Uterus (tissue), 4 donors: ENCODE data around the gene KDM4F. TPM values are rescaled to one million over a fixed set of nuclear protein-coding genes. Genes with fewer than 3 reads are reported as not detected.

Experiments
- DNase-seq, 2 donors: peaks; one replicate each; pipeline ENCODE4 v3.0.0-alpha.2; 2019 to 2020
- H3K27ac ChIP-seq, 2 donors: fragments of 200-600 bp; sonication (generic); 1 replicate in 1 of 2; 2 replicates in 1 of 2; pipeline ENCODE4 v1.5.1; 2016 to 2018
- H3K27me3 ChIP-seq, 2 donors: fragments of 200-600 bp; sonication (generic); one replicate each; pipeline ENCODE4 v1.5.1; 2018 to 2019; ENCODE audit warnings: control low read depth in 1 of 2
- H3K36me3 ChIP-seq, 2 donors: fragments of 200-600 bp; sonication (generic); one replicate each; pipeline ENCODE4 v1.5.1; 2019; ENCODE audit warnings: control low read depth in 1 of 2
- H3K4me1 ChIP-seq, 2 donors: fragments of 200-600 bp; sonication (generic); one replicate each; pipeline ENCODE4 v1.5.1; 2018 to 2019; ENCODE audit warnings: control low read depth in 1 of 2
- H3K4me3 ChIP-seq, 2 donors: fragments of 200-600 bp; sonication (generic); 1 replicate in 1 of 2; 2 replicates in 1 of 2; pipeline ENCODE4 v1.5.1; 2018 to 2019; ENCODE audit warnings: mild to moderate bottlenecking in 1 of 2
- H3K9me3 ChIP-seq, 2 donors: fragments of 200-600 bp; sonication (generic); one replicate each; pipeline ENCODE4 v1.5.1; 2019; ENCODE audit warnings: control low read depth in 1 of 2
- POLR2A ChIP-seq, 2 donors: fragments of 450-650 bp; IDR thresholded peaks; one replicate each; pipeline ENCODE4 v1.6.1; 2016; ENCODE audit warnings: antibody characterized with exemption in 2 of 2, mild to moderate bottlenecking in 1 of 2, moderate library complexity in 1 of 2
- intact Hi-C: fragments of 100-400 bp; cut with DNase I; formaldehyde crosslinking; loops from one replicate; pipeline ENCODE4 v1.15.1; 2023; ENCODE audit warnings: low total_unique reads
- total RNA-seq, 4 donors: library from RNA; depleted of rRNA in 3 of 4; stranded (reverse); fragments of >200 nt in 3 of 4; gene quantifications; one replicate each; pipeline versions ENCODE4 v1.1.0 to v1.2.4, GENCODE V29; 2014 to 2023
- TF ChIP-seq, protein P1 (sequence below), 4 experiments: fragments of 200-600 bp in 2 of 4; fragments of 450-650 bp in 2 of 4; sonication (generic) in 2 of 4; IDR thresholded peaks; one replicate each; pipeline ENCODE4 v1.5.1; 2016 to 2019; ENCODE audit warnings: antibody characterized with exemption in 4 of 4, mild to moderate bottlenecking in 2 of 4, moderate library complexity in 1 of 4
- donor health status: DM: yes; HTN: yes; CAD: no.

Gene KDM4F
- total RNA-seq, 4 donors from 2014 or later: not detected

DNA sequence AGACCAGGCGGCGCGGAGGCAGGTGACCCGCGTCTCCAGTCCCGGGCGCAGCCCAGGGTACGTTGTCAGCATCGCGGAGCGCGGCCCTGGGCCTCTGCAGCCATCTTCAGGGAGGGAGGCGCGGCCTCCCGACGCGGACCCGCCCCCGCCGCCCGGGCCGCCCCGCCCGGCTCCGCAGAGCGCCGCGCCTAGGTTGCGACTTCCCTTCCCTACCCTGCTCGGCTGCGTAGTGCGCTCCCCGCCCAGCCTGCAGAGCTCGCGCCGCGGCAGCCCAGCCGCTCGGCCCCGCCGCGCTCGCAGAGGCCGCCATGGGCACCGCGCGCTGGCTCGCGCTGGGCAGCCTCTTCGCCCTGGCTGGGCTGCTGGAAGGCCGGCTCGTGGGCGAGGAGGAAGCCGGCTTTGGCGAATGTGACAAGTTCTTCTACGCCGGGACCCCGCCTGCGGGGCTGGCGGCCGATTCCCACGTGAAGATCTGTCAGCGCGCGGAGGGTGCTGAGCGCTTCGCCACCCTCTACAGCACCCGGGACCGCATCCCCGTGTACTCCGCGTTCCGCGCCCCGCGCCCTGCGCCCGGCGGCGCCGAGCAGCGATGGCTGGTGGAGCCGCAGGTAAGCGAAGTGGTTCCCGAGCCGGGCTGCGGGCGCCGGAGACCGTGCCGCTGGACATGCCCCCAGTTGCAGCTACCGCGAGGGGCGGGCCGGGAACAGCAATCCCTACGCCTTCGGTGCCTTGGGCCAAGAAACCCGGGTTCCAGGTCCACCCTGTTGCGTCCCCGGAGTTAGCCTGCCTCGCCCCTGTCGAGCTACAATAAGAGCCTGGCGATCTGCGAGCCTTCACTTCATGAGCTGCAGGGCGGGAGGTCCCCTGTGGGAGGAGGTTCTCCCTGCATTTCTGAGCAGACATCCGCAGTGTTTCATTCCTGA is 40.7 kb downstream of the KDM4F start, which contains the start of gene ENDOD1:
ENDOD1 (plus strand) TSS at position 227 of the 923 bp plus-strand sequence; CDS start at position 309, 82 bp downstream.
- H3K27me3 ChIP-seq: no peaks in the 10 kb centered on the region
- peak within 1 kb of the TSS; percentile 60 to 92 for H3K4me3 ChIP-seq
- H3K36me3 ChIP-seq: no peaks in the 10 kb centered on the region
- intact Hi-C loops: no loop called here
- peak within 1 kb of the TSS; percentile 93 to 98 for H3K27ac ChIP-seq
- TF ChIP-seq, protein P1, sequence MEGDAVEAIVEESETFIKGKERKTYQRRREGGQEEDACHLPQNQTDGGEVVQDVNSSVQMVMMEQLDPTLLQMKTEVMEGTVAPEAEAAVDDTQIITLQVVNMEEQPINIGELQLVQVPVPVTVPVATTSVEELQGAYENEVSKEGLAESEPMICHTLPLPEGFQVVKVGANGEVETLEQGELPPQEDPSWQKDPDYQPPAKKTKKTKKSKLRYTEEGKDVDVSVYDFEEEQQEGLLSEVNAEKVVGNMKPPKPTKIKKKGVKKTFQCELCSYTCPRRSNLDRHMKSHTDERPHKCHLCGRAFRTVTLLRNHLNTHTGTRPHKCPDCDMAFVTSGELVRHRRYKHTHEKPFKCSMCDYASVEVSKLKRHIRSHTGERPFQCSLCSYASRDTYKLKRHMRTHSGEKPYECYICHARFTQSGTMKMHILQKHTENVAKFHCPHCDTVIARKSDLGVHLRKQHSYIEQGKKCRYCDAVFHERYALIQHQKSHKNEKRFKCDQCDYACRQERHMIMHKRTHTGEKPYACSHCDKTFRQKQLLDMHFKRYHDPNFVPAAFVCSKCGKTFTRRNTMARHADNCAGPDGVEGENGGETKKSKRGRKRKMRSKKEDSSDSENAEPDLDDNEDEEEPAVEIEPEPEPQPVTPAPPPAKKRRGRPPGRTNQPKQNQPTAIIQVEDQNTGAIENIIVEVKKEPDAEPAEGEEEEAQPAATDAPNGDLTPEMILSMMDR (IDR thresholded peaks at IDR 0.05): peak in 1 of 4 experiments; percentile 27
- peak; percentile 91 to 92 for TF ChIP-seq POLR2A (IDR thresholded peaks at IDR 0.05)
- H3K4me1 ChIP-seq: peaks cover 4 to 8% of the 10 kb centered on the region in 2 donors
- DNase-seq: peak; percentile 73 to 84
- H3K9me3 ChIP-seq: no peaks in the 10 kb centered on the region

DNA sequence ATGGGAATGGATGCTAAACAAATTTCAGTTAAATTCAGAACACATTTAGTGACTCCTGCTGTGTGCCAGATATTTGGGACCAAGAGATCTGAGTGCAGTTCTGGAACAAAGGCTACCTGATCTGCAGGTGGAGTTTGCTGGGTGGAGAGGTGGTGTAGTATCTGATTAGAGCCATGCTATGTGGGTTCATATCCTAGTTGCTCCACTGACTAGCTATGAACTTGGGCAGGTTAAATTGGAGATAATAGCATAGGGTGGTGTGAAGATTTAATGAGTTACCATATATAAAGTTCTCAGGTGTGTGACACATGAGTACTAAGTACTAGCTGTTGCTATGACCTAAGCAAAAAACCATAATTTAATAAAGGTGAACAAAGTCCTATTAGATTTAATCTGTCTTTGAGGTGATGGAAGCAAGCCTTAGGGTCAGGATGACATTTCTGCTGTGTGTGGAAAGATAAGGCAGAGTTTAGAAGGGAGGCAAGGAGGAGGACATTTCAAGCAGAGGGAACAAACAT is 42.5 kb downstream of the KDM4F start:
- no peak for DNase-seq
- peaks cover 4 to 8% of the 10 kb centered on the region in 2 donors for H3K4me1 ChIP-seq
- no peaks in the 10 kb centered on the region for H3K9me3 ChIP-seq
- no peaks in the 10 kb centered on the region for H3K27me3 ChIP-seq
- no peak overlapping the region for H3K4me3 ChIP-seq
- no peak overlapping the region for H3K27ac ChIP-seq
- TF ChIP-seq POLR2A (IDR thresholded peaks at IDR 0.05): no peak
- no peaks in the 10 kb centered on the region for H3K36me3 ChIP-seq
- intact Hi-C loops: no loop called here

DNA sequence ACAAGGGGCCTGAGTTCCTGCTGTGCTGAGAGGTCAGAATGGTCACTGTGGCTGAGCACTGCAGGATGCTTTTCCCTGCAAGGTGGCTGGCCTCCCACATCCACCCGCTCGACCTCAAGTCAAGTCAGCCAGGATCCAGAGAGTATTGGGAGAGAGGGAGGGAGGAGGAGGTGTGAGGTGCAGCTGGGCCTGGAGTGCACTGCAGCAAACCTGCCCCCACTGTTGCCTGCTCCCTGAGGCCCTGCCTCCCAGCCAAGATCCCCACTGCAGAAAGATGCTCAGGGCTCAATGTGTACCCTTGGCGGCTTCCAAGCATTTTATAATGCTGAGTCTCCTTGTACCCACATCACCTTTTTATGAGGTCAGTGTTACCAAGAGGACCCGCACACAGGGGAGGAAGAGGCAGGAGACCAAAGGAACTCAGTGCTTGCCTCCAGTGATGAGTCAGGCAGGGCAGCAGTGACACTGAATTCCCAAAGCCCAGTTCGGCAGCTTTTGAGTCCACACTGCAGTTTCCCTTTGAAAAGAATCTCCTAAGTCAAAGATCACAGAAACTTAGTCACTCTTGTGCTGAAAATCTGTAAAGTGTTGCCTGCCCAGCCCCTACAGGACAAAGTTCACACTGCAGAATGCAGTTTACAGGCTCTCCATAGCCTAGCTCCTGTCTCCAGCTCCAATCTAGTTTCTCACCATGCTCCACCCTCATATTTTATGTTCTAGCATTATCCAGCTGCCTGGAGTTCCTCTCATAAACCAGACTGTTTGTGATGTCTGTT is 43.5 kb downstream of the KDM4F start:
- Histone ChIP-seq H3K4me1 (peaks cover 4 to 8% of the 10 kb centered on the region in 2 donors), H3K27me3 (no peaks in the 10 kb centered on the region), H3K4me3 (no peak overlapping the region), H3K27ac (no peak overlapping the region), H3K9me3 (no peaks in the 10 kb centered on the region), H3K36me3 (no peaks in the 10 kb centered on the region)
- intact Hi-C loops: no loop called here
- TF ChIP-seq, protein P1 (IDR thresholded peaks at IDR 0.05): peak in 3 of 4 experiments; percentile 10 to 35 (median 20)
- TF ChIP-seq POLR2A (IDR thresholded peaks at IDR 0.05): no peak
- no peak for DNase-seq

DNA sequence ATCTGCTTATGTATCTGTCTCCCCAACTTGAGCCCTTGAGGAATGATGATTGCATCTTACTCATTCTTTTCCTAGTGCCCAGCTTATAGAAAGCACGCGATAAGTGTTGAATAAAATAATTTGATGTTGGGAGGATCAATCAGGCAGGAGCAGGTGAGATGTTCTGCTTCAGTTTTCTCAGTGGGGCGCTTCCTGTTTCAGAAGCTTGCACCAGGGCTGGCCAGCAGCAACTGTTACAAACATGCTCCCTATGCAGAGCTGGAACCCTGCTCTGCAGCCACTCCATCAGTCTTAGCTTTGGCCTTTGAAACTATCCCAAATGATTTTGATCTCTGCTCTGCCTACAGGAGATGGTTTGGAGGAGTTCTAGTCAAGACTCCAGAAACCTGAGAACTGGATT is 44.3 kb downstream of the KDM4F start:
- Histone ChIP-seq H3K4me1 (peaks cover 4 to 8% of the 10 kb centered on the region in 2 donors), H3K27ac (no peak overlapping the region), H3K4me3 (no peak overlapping the region), H3K36me3 (no peaks in the 10 kb centered on the region), H3K27me3 (no peaks in the 10 kb centered on the region), H3K9me3 (no peaks in the 10 kb centered on the region)
- TF ChIP-seq POLR2A (IDR thresholded peaks at IDR 0.05): no peak
- TF ChIP-seq, protein P1 (IDR thresholded peaks at IDR 0.05): no peak
- intact Hi-C loops: no loop called here
- no peak for DNase-seq

DNA sequence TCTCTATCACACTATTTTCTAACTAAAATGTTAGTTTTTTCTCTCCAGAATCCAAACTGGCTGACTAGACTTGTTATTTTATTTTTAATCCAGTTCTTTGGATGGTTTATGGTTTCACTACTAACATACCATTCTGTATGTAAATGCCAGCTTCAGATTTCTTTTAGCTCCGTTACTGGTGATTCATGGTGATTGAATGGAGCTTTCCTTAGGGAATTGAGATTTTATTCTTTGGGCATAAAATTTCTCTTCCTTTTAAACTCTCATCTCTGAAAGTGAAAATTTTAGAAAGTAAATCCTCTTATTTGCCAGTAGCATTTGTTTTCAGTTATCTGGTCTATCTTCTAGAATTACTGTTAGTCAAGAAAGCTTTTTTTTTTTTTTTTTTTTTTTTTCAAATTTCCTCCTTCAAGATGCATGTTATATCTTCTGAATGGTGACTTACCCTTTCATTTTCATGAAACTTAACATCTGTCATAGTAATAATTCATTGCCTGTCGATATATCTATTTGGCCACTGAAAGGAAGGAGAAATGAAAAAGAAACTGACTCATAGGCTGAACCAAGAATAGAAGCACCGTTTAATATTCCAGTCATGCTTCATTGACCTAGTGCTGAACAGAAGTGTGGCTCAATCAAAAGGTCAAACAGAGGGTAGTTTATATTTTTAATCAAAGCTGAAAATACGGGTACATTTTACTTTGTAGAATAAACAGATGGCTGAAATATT is 46.8 kb downstream of the KDM4F start:
- intact Hi-C loops: no loop called here
- no peak for TF ChIP-seq POLR2A (IDR thresholded peaks at IDR 0.05)
- H3K27me3 ChIP-seq: no peaks in the 10 kb centered on the region
- no peaks in the 10 kb centered on the region for H3K9me3 ChIP-seq
- H3K27ac ChIP-seq: no peak overlapping the region
- no peaks in the 10 kb centered on the region for H3K36me3 ChIP-seq
- no peak overlapping the region for H3K4me3 ChIP-seq
- DNase-seq: no peak
- peaks cover 4 to 8% of the 10 kb centered on the region in 2 donors for H3K4me1 ChIP-seq
